ENCODE results near the gene STAM2. TPM values are rescaled to one million over a fixed set of nuclear protein-coding genes. Genes with fewer than 3 reads are reported as not detected.

STAM2 gene
- total RNA-seq, 1 experiment from 2014 or later = 14.2 TPM

GRCh38 chr2:152120430-152120829 lies 55.1 kb downstream of the STAM2 start:
- Histone ChIP-seq H3K23me2 (ENCODE audit: insufficient read length, low read depth, low read length, poor library complexity, severe bottlenecking) (no peaks in the 10 kb centered on the region), H3K4me2 (ENCODE audit: insufficient read depth, insufficient read length, low read length) (no peak overlapping the region), H2AK5ac (ENCODE audit: insufficient read length, low read length) (no peak overlapping the region), H2AFZ (ENCODE audit: low read length) (no peak overlapping the region), H4K5ac (ENCODE audit: insufficient read length, low read depth, low read length) (no peak overlapping the region), H3K23ac (ENCODE audit: insufficient read length, low read depth, low read length) (no peak overlapping the region), H2BK15ac (ENCODE audit: low read depth, low read length) (no peak overlapping the region), H4K91ac (ENCODE audit: insufficient read length, low read depth, low read length) (no peak overlapping the region), H3K27me3 (ENCODE audit: insufficient read depth, low read length) (no peaks in the 10 kb centered on the region), H3K27ac (ENCODE audit: insufficient read length, low read depth, low read length) (no peak overlapping the region), H3K9ac (ENCODE audit: extremely low read depth, insufficient read length, low read length) (no peak overlapping the region), H2BK120ac (ENCODE audit: low read depth, low read length, poor library complexity, severe bottlenecking) (no peak overlapping the region), H3K4ac (ENCODE audit: low read depth, low read length) (no peak overlapping the region), H2BK12ac (ENCODE audit: insufficient read length, low read depth, low read length) (no peak overlapping the region), H3K79me1 (ENCODE audit: insufficient read depth, low read depth, low read length, poor library complexity, severe bottlenecking) (no peaks in the 10 kb centered on the region), H4K8ac (replicated peaks; ENCODE audit: insufficient read length, low read depth, low read length) (no peak overlapping the region), H3K4me1 (ENCODE audit: insufficient read depth, low read length) (no peaks in the 10 kb centered on the region), H3K9me3 (ENCODE audit: control insufficient read depth, low read depth, low read length) (no peaks in the 10 kb centered on the region), H3K18ac (ENCODE audit: insufficient read length, low read depth, low read length) (no peak overlapping the region), H3K56ac (ENCODE audit: insufficient read length, low read depth, low read length) (no peak overlapping the region), H3K14ac (ENCODE audit: insufficient read depth, low read length) (no peak overlapping the region), H2BK5ac (ENCODE audit: insufficient read length, low read length) (no peak overlapping the region), H3T11ph (ENCODE audit: low read length) (no peak overlapping the region), H2BK20ac (ENCODE audit: low read depth, low read length, poor library complexity, severe bottlenecking) (no peak overlapping the region), H4K20me1 (ENCODE audit: control insufficient read depth, insufficient read depth, insufficient read length) (no peaks in the 10 kb centered on the region), H3K79me2 (ENCODE audit: insufficient read depth, low read length) (no peaks in the 10 kb centered on the region)
- Mint-ChIP-seq H3K27ac (peak overlapping the region in 1 of 3 experiments; percentile 70; a peak in 1 of 7 replicates), H3K27me3 (ENCODE audit: low read depth) (no peaks in the 10 kb centered on the region), H3K4me1 (peaks cover 7 to 10% of the 10 kb centered on the region in 2 experiments), H3K9me3 (no peaks in the 10 kb centered on the region; a peak in 1 of 5 replicates), H3K36me3 (ENCODE audit: insufficient read depth in 1 of 3, low read depth in 3 of 3) (peaks cover 0 to 5% (median 0%) of the 10 kb centered on the region in 3 experiments; a peak in 1 of 7 replicates), H3K4me3 (no peak overlapping the region)
- TF ChIP-seq CTCF (conservative IDR thresholded peaks at IDR 0.05) = no peak
- no CpG with 5 or more reads among the region's 1 CpG for WGBS (ENCODE audit: extremely low coverage, insufficient read length, low lambda C conversion rate)
- no peak for DNase-seq

Data from H9 (cell line).